Measurements from ENCODE around the gene MAPK4. TPM values are rescaled to one million over a fixed set of nuclear protein-coding genes. Genes with fewer than 3 reads are reported as not detected.

MAPK4 gene
- total RNA-seq, 3 donors from 2014 or later: 0.64 to 1.9 (median 1.3) TPM

- no peak overlapping the region for H3K27ac ChIP-seq
Measured at GRCh38 chr18:50719471-50720324, 159.8 kb downstream of the MAPK4 start.

GRCh38 chr18:50720325-50720674 is 160.4 kb downstream of the MAPK4 start:
- H3K27ac ChIP-seq: no peak overlapping the region
- DNase-seq (ENCODE audit: low spot score in 2 of 2): no peak
- intact Hi-C loops (cut with DNase I; ENCODE audit: low total_unique reads): no loop called here
- H3K4me3 ChIP-seq: no peak overlapping the region
- H3K36me3 ChIP-seq: no peaks in the 10 kb centered on the region
- H3K27me3 ChIP-seq: no peaks in the 10 kb centered on the region
- no peaks in the 10 kb centered on the region for H3K4me1 ChIP-seq
- no peak for TF ChIP-seq POLR2AphosphoS5 (IDR thresholded peaks at IDR 0.05)
- TF ChIP-seq POLR2A (IDR thresholded peaks at IDR 0.05): no peak
- no peak for TF ChIP-seq CTCF (IDR thresholded peaks at IDR 0.05)
- peaks cover 4 to 6% of the 10 kb centered on the region in 2 donors for H3K9me3 ChIP-seq

More at GRCh38 chr18:50719471-50720324, 159.8 kb downstream of the MAPK4 start:
- no peaks in the 10 kb centered on the region for H3K36me3 ChIP-seq
- intact Hi-C loops (cut with DNase I; ENCODE audit: low total_unique reads): no loop called here
- H3K9me3 ChIP-seq: peaks cover 6% of the 10 kb centered on the region in 2 donors
- H3K27me3 ChIP-seq: no peaks in the 10 kb centered on the region
- no peak overlapping the region for H3K4me3 ChIP-seq
- no peak for DNase-seq (ENCODE audit: low spot score in 2 of 2)
- no peaks in the 10 kb centered on the region for H3K4me1 ChIP-seq
- TF ChIP-seq CTCF (IDR thresholded peaks at IDR 0.05): no peak
- no peak for TF ChIP-seq POLR2A (IDR thresholded peaks at IDR 0.05)
- no peak for TF ChIP-seq POLR2AphosphoS5 (IDR thresholded peaks at IDR 0.05)

- no peak for DNase-seq (ENCODE audit: low spot score in 2 of 2)
- no peak for TF ChIP-seq POLR2A (IDR thresholded peaks at IDR 0.05)
- no peak for TF ChIP-seq CTCF (IDR thresholded peaks at IDR 0.05)
- no peak for TF ChIP-seq POLR2AphosphoS5 (IDR thresholded peaks at IDR 0.05)
- Histone ChIP-seq H3K4me1 (no peaks in the 10 kb centered on the region), H3K4me3 (no peak overlapping the region), H3K27ac (no peak overlapping the region), H3K9me3 (no peaks in the 10 kb centered on the region), H3K27me3 (no peaks in the 10 kb centered on the region), H3K36me3 (no peaks in the 10 kb centered on the region)
- intact Hi-C loops (cut with DNase I; ENCODE audit: low total_unique reads): no loop called here
Measured at GRCh38 chr18:50721006-50721405, 161.1 kb downstream of the MAPK4 start.

GRCh38 chr18:50721451-50722120 is 161.7 kb downstream of the MAPK4 start:
- no peak for DNase-seq (ENCODE audit: low spot score in 2 of 2)
- no peak for TF ChIP-seq CTCF (IDR thresholded peaks at IDR 0.05)
- no peak for TF ChIP-seq POLR2AphosphoS5 (IDR thresholded peaks at IDR 0.05)
- TF ChIP-seq POLR2A (IDR thresholded peaks at IDR 0.05): no peak
- Histone ChIP-seq H3K27me3 (no peaks in the 10 kb centered on the region), H3K9me3 (no peaks in the 10 kb centered on the region), H3K27ac (no peak overlapping the region), H3K36me3 (no peaks in the 10 kb centered on the region), H3K4me1 (no peaks in the 10 kb centered on the region), H3K4me3 (no peak overlapping the region)
- intact Hi-C loops (cut with DNase I; ENCODE audit: low total_unique reads): no loop called here

GRCh38 chr18:50722311-50722710 is 162.4 kb downstream of the MAPK4 start:
- no peak for DNase-seq (ENCODE audit: low spot score in 2 of 2)
- no peaks in the 10 kb centered on the region for H3K36me3 ChIP-seq
- H3K27ac ChIP-seq: no peak overlapping the region
- H3K9me3 ChIP-seq: no peaks in the 10 kb centered on the region
- no peak overlapping the region for H3K4me3 ChIP-seq
- H3K27me3 ChIP-seq: no peaks in the 10 kb centered on the region
- TF ChIP-seq CTCF (IDR thresholded peaks at IDR 0.05) (no peak), POLR2A (IDR thresholded peaks at IDR 0.05) (no peak), POLR2AphosphoS5 (IDR thresholded peaks at IDR 0.05) (no peak)
- H3K4me1 ChIP-seq: no peaks in the 10 kb centered on the region
- intact Hi-C loops (cut with DNase I; ENCODE audit: low total_unique reads): no loop called here

All from breast epithelium (tissue), 4 donors.